Hepatocyte (in vitro differentiated cells): ENCODE measurements around the gene CCDC51.

Experiments used
- EZH2phosphoT487 ChIP-seq: fragments of 200-600 bp; sonication (generic); IDR thresholded peaks from one replicate; pipeline ENCODE4 v1.6.1; 2018; ENCODE audit warnings: antibody characterized with exemption, mild to moderate bottlenecking, low read depth, moderate library complexity; ENCODE audit not compliant: unreplicated experiment, severe bottlenecking
- TF ChIP-seq, protein P1 (sequence below): fragments of 200-600 bp; sonication (generic); IDR thresholded peaks from 2 replicates; pipeline ENCODE4 v1.5.1; 2016; ENCODE audit warnings: antibody characterized with exemption, mild to moderate bottlenecking; ENCODE audit not compliant: poor library complexity

DNA sequence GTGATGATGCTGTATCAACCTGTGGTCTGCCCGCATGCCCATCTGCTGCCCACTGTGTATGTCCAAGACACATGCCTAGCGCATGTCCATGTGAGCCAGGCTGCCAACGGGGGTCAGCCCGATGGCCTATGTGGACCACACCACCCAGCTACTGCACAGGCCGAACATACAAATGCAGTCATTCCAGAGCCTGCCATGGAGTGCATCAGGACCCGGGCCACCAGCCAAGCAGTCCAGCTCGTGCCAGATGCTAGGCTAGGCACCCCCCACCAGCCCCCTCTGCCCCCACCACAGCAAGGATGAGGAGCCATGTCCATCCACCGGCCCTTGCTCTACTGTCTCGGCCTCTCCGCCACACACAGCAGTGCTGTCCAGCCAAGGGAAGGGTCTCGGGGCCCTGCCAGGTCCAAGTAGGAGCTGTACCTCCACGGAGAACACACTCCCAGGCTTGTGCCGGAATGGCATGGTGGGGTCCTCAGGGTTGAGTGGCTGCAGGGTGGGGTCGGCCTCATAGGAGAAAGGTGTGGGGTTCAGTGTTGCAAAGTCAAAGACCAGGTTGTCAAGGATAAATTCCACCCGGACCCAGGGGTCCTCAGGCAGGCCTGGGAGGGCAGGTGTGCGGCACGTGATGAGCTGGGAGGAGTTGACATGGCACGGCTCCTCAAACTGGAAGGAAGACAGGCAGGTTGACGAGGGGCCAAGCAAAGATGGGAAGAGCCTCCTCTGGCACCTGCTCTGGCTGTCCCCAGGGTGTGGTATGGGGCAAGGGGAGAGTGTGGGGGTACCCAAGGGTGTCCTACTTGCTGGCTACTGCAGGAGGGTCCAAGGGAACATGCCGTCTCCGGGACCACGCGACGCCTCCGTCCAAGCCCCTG is 25.3 kb downstream of the CCDC51 start:
- TF ChIP-seq, protein P1, sequence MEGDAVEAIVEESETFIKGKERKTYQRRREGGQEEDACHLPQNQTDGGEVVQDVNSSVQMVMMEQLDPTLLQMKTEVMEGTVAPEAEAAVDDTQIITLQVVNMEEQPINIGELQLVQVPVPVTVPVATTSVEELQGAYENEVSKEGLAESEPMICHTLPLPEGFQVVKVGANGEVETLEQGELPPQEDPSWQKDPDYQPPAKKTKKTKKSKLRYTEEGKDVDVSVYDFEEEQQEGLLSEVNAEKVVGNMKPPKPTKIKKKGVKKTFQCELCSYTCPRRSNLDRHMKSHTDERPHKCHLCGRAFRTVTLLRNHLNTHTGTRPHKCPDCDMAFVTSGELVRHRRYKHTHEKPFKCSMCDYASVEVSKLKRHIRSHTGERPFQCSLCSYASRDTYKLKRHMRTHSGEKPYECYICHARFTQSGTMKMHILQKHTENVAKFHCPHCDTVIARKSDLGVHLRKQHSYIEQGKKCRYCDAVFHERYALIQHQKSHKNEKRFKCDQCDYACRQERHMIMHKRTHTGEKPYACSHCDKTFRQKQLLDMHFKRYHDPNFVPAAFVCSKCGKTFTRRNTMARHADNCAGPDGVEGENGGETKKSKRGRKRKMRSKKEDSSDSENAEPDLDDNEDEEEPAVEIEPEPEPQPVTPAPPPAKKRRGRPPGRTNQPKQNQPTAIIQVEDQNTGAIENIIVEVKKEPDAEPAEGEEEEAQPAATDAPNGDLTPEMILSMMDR, result no peak
- no peak for TF ChIP-seq EZH2phosphoT487
